ENCODE measurements around the gene ITGB2. TPM values are rescaled to one million over a fixed set of nuclear protein-coding genes. Genes with fewer than 3 reads are reported as not detected.
A peak's percentile ranks its signal among the peaks of the same experiment; 100 is the strongest.

The ITGB2 gene
- total and polyA plus RNA-seq, 7 donors, result 2.5 to 11.7 (median 8.3) TPM

DNA sequence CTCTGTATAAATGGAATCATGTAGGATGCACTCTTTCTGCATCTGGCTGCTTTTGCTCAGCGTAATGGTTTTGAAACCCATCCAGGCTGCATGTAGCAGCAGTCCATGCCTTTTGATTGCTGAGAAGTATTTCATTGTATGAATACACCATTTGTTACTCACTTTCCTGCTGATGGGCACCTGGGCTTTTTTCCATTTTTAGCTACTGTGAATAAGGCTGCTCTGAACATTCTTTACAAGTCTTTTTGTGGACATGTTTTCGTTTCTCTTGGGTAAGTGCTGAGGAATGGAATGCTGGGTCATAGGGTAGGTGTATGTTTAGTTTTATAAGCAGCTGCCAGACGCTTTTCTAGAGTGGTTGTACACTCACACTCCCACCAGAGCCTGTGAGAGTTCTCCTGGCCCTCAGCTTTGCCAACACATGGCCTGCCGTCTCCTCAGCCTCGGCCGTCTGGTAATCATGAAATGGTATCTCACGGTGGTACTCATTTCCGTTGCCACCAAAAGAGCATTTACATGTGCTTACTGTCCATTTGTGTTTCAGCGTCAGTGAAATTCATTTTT lies 41.8 kb upstream of the ITGB2 start:
- intact Hi-C loops (cut with DNase I), result no loop called here
- peaks cover 42% of the 10 kb centered on the region for H3K4me1 ChIP-seq
- no peak overlapping the region for H3K27ac ChIP-seq
- 75 to 78% (median 77%) methylated on average over 9 of the region's 9 CpGs for WGBS, 3 donors
- H3K9me3 ChIP-seq, result no peaks in the 10 kb centered on the region
- ATAC-seq, result peak in 2 of 4 donors; percentile 20 to 52
- no peak overlapping the region for H3K4me3 ChIP-seq
- peaks cover 0 to 18% of the 10 kb centered on the region in 2 donors for H3K36me3 ChIP-seq (ENCODE audit: insufficient read depth in 1 of 2, low read depth in 1 of 2)
- DNase-seq, result peak in 1 of 2 donors; percentile 36
- TF ChIP-seq, protein P1, sequence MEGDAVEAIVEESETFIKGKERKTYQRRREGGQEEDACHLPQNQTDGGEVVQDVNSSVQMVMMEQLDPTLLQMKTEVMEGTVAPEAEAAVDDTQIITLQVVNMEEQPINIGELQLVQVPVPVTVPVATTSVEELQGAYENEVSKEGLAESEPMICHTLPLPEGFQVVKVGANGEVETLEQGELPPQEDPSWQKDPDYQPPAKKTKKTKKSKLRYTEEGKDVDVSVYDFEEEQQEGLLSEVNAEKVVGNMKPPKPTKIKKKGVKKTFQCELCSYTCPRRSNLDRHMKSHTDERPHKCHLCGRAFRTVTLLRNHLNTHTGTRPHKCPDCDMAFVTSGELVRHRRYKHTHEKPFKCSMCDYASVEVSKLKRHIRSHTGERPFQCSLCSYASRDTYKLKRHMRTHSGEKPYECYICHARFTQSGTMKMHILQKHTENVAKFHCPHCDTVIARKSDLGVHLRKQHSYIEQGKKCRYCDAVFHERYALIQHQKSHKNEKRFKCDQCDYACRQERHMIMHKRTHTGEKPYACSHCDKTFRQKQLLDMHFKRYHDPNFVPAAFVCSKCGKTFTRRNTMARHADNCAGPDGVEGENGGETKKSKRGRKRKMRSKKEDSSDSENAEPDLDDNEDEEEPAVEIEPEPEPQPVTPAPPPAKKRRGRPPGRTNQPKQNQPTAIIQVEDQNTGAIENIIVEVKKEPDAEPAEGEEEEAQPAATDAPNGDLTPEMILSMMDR (IDR thresholded peaks at IDR 0.05), result no peak
- H3K27me3 ChIP-seq (ENCODE audit: insufficient read depth in 3 of 3, low read length in 2 of 3), result no peaks in the 10 kb centered on the region

DNA sequence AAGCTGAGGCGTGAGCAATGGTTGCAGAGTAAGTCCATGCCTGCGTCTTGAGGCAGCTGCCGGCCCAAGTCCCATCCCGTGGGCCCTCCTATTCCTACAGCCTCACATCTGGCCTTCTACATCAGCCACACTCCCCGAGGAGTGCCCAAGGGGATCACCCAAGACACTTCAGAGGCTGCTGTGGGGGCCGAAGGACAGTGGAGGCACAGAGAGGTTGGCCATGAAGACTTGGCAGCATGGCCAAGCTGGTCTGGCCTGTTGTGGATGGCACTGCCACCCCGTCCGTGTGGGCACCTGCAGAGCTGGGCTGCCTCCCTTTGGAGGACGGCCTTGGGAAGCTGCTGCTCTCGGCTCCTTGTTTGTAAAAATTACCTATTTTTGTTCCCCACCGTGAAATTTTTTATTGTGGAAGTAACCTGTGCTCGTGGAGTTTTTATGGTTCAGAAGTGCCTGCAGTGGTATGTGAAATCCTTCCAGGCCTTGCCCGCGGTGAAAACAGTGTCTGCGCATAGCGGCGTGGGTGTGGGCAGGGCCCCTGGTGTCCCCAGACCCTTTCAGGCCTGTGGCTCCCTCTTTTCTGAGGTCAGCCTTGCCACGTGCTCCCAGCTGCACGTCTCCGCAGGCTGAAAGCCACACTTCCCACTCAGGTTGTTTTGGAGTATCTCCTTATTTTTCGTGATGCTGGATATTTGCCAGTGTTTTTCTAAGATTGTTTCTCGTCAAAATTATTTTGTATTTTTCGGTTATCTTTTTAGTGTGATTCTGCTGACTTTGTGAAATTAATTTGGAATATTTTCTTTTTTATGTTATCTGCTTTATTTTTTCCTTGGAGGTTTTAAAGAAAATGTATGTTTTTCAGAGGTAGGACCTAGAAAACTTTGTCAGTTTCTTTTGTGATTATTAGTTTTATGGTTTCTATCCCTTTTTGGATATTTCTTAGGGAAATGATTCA lies 39.7 kb upstream of the ITGB2 start:
- Histone ChIP-seq H3K27me3 (ENCODE audit: insufficient read depth in 3 of 3, low read length in 2 of 3) (no peaks in the 10 kb centered on the region), H3K4me3 (no peak overlapping the region), H3K27ac (no peak overlapping the region), H3K4me1 (peaks cover 40% of the 10 kb centered on the region), H3K9me3 (no peaks in the 10 kb centered on the region), H3K36me3 (ENCODE audit: insufficient read depth in 1 of 2, low read depth in 1 of 2) (peaks cover 0 to 14% of the 10 kb centered on the region in 2 donors)
- TF ChIP-seq, protein P1 (IDR thresholded peaks at IDR 0.05), result no peak
- intact Hi-C loops (cut with DNase I), result no loop called here
- peak in 1 of 2 donors; percentile 48 for DNase-seq
- WGBS, 3 donors, result 85 to 89% (median 88%) methylated on average over 23 of the region's 23 CpGs
- ATAC-seq, result no peak

DNA sequence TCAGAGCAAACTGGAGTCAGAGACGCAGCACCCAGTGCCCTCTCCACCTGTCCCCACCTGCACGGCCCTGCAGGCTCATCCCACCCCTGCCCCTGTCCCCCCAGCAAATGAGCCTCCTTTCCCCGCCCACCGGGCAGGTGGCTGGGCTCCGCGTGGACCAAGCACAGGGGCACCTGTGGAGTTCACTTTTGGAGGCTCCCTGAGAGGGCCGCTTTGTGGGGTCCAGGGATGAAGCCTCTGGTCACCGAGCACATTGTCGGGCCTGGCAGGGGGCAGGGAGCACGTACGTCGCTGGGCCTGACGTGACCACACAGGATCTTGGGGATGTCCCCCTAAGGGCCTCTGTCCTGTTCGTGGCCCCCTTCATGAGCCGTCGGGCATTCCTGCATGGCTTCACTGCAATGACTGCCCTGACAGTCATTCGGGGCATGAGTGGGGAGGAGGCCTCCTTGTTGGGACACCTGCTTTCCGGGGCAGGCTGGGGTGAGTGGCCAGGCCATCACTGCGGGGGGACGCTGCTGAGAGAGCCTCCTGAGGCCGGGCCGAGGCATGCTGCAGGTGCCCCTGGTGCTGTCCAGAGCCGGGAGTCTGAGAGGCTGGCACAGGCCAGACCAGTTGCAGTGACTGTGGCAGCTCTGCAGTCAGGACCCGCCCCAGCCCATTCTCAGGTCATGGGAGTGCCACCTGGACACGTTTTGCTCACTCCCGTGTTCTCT lies 38.8 kb upstream of the ITGB2 start:
- 70 to 80% (median 75%) methylated on average over 22 to 26 of the region's 26 CpGs for WGBS, 3 donors
- Histone ChIP-seq H3K27me3 (ENCODE audit: insufficient read depth in 3 of 3, low read length in 2 of 3) (no peaks in the 10 kb centered on the region), H3K9me3 (no peaks in the 10 kb centered on the region), H3K27ac (no peak overlapping the region), H3K36me3 (ENCODE audit: insufficient read depth in 1 of 2, low read depth in 1 of 2) (peaks cover 0 to 14% of the 10 kb centered on the region in 2 donors), H3K4me1 (peaks cover 49% of the 10 kb centered on the region), H3K4me3 (peak overlapping the region; percentile 18)
- TF ChIP-seq, protein P1 (IDR thresholded peaks at IDR 0.05), result no peak
- intact Hi-C loops (cut with DNase I), result loop anchor here in 1 of 2 donors (5.0 kb wide), 1 partner anchor 73 kb away; no protein-coding TSS in a partner anchor
- ATAC-seq, result no peak
- DNase-seq, result peak; percentile 14 to 55

DNA sequence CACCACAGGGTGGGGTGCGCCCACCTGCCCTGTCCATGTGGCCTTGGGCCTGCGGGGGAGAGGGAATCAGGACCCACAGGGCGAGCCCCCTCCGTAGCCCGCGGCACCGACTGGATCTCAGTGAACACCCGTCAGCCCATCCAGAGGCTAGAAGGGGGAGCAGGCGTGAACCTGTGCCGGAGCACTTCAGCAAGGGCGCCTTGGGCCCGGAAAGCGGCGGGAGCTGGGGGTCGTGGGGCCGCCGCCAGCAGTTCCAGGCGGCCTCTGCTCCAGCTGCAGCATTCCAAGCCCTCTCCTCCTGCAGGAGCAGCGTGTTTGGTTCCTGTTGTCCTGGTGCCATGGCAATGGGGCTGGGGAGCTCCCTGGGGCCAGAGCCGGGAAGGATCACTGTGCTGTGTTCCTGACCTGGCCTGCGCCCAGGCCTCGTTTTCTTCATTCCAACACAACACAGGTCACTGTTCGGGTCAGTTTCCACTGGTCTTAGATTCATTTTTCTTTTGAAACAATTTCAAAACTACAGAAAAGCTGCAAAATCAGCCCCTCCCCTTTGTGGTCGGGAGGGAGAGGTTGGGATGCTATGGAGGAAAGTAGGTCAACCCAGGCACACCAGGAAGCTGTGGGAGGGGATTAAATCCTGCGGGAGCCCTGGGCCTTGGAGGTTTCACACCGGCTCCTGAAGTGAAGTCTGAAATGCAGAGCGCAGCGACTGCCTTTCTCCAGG lies 37.9 kb upstream of the ITGB2 start:
- peak; percentile 89 to 94 for DNase-seq
- H3K4me1 ChIP-seq, result peaks cover 58% of the 10 kb centered on the region
- peak overlapping the region; percentile 44 for H3K27ac ChIP-seq

More for the DNA sequence above, 37.9 kb upstream of the ITGB2 start:
- Histone ChIP-seq H3K27me3 (ENCODE audit: insufficient read depth in 3 of 3, low read length in 2 of 3) (no peaks in the 10 kb centered on the region), H3K9me3 (no peaks in the 10 kb centered on the region), H3K4me3 (peak overlapping the region; percentile 18), H3K36me3 (ENCODE audit: insufficient read depth in 1 of 2, low read depth in 1 of 2) (peaks cover 0 to 14% of the 10 kb centered on the region in 2 donors)
- intact Hi-C loops (cut with DNase I), result loop anchor here in 1 of 2 donors (5.0 kb wide), 1 partner anchor 74 kb away; no protein-coding TSS in a partner anchor
- 28 to 44% (median 31%) methylated on average over 28 of the region's 28 CpGs for WGBS, 3 donors
- ATAC-seq, result peak; percentile 41 to 75 (median 46)
- TF ChIP-seq, protein P1 (IDR thresholded peaks at IDR 0.05), result no peak
